Islet precursor cell (in vitro differentiated cells): Measurements from ENCODE around the gene CIDEB.
A peak's percentile ranks its signal among the peaks of the same experiment; 100 is the strongest.
"Not testable (repeated sequence)": the region's sequence is repeated elsewhere in the genome, so short reads cannot be mapped to it uniquely, and the experiment has no call there.

Experiments used
- DNase-seq: peaks from one replicate; pipeline ENCODE4 v3.0.0-alpha.2; 2018

The CIDEB gene

DNA sequence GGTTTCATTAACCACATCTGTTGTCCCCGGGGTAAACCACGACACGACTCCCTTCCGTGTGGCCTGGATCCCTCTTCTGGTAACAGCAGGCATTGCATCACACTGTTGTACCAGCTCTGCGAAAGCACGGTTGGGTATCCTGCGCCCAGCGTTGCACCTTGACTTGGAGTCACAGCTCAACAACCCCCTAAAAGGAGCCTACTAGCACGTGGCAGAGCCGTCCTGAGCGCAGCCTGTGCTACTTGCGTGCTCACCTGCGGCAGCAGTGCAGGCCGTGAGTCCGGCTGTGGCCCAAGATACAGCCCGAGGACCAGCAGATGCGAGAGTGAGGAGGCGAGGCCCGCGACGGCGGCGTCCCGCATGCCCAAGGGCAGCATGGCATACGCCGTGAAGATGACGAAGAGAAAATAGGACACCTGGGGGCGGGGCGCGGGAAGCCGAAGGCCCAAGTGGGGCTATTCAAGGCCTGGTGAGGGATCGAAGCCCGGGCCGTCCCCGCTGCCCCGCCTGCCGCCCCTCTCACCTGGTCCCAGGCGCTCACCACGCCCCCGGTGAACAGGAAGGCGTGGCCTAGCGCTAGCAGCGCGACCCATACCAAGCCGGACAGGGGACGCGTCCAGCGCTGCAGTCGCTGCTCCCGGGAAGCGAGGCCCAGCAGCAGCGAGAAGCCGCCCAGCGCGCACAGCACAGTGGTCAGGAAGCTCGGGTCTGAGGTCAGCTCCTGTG lies 24.7 kb upstream of the CIDEB start:
- DNase-seq, result peak; percentile 85

DNA sequence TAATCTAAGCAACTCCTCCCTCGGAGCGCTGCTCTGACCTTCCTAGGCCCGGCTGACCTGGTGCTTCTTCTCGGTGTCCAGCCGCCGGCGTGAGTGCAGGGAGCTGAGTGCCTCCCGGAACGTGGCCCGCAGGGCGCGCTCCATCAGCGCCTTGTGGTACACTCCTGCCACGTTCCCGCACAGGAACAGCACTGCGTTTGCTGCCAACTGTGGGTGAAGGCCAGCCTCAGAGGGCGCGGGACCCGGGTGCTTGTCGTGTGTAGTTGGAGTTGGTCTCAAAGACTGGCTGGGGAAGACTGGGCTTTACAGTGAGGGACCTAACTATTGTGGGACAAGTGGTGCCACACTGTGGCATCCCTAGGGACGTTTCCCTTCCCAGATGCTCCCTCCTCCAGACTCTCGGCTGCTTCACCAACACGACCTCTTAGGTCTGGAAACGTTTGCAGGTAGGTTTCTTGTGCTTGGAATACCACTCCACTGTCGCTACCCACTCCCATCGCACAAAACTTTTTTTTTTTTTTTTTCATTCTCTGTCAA lies 24.0 kb upstream of the CIDEB start:
- no peak for DNase-seq

DNA sequence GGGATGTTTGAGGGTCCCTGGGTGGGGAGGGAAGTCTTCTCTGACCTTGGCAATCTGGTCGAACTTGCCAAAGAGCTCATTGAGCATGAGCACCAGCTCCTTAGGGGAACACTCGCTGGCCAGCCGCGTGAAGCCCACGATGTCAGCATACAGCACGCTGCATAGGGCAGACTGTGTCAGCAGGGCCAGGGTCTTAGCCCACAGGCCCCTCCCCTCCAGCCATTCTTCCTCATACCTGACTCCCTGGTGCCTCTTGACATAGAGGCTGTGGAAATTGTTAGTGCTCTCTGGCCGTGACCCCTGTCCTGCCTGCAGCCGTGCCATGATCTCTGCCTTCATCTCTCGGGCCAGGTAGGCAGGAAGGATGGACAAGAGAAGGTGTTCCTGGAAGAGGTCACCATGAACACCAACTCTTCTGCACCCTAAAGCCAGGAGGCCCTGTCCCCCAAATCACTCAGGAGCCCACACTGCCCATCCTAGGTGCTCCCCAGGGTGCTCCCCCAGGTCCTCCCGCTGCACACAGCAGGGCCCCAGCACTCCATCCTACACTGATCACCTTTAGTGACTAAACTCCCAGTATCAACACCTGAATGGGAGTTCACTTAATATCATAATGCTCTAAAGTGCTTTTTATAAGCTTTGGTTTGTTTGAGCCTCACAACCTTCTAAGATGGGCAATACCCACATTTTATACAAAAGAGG lies 23.3 kb upstream of the CIDEB start:
- DNase-seq, result no peak

DNA sequence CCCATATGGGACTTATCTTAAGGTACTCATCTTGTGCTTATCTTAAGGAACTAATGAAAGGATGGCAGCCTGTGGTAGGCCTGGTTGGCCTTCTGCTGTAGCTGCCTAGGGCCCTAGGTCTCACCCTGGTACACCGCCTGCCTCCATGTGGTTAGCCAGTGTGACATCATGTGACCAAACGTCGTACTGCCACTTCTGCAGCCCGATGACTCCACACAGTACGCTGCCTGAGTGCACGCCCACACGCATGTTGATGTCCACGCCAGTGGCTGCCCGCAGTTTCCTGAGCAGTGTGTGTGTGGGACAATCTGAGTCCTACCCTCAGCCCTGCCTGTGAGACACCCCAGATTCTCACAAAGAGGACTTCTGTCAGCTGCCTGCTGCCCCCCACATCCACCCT lies 22.0 kb upstream of the CIDEB start:
- no peak for DNase-seq

DNA sequence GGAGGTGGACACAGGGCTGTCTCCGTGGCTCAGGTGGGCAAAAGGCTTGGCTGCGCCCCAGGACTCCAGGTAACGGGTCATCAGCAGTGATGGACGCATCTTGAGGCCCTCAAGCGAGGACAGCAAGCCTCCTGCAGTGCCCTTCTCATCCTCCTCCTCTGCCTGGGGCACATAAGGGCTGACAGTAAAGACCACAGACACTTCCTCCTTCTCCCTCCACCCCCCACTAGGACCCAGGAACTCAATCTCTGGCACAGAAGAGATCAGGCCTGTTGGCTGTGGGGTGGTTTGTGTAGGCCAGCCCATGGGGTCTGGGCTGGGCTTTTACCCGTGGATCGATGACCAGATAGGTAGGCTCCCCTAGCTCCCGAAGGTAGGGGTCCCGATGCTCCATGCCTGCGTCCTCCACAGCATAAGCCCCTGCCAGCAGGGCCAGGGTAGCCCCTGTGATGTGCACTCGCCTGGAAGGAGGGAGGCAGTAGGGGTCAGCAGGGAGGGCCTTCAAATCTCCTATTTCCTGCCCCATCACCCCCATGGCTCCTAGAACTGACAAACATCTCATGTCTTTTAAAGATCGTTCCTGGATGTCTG lies 21.4 kb upstream of the CIDEB start:
- DNase-seq, result no peak

DNA sequence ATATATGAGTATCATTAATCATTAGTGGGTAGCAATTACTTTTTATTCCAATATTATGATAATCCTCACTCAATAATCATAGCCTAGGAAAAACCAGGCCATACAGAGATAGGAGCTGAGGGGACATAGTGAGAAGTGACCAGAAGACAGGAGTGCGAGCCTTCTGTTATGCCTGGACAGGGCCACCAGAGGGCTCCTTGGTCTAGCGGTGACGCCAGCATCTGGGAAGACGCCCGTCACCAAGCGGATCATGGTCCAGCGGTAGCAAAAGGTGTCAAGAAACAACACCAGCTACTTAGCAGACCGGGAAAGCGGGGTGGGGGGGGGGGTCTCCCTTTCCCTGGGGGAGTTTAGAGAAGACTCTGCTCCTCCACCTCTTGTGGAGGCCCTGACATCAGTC lies 20.1 kb upstream of the CIDEB start:
- not testable (repeated sequence) for DNase-seq

DNA sequence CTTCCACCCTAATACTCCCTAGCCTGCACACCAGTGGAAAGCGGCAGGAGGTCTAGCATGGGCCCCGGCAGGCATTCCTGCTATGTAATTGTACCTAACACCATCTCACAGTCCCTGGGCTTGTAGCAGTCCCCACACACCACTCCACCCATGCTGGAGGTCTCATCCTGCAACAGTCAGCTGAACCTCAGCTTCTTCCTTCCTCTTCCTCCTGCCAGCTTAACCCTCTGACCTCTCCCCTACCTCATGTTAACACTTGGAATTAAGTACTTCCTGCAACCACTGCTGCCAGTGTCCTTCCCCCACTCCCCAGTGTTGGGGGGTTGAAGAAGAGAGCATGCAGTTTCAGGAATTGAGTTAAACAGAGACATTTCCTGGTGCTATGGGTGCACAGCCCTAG lies 19.5 kb upstream of the CIDEB start:
- DNase-seq, result no peak

DNA sequence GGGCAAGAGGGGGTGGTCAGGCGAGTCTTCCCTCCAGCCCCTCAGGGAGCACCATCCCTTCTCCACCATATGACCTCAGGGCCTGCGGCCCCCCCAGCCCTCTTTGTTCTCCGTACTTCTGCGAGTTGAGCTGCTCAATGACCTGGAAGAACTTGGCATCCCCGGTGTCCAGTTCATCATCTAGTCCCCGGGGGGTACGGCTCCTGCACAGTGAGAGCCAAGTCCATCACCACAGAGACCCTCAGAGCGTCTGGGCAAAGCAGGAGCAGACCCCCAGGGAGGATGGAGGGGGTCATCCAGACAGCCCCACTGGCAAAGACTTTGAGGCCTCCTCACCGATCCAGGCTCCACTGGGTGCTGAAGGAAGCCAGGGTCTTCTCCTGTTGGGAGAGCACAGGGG lies 18.2 kb upstream of the CIDEB start:
- DNase-seq, result no peak

DNA sequence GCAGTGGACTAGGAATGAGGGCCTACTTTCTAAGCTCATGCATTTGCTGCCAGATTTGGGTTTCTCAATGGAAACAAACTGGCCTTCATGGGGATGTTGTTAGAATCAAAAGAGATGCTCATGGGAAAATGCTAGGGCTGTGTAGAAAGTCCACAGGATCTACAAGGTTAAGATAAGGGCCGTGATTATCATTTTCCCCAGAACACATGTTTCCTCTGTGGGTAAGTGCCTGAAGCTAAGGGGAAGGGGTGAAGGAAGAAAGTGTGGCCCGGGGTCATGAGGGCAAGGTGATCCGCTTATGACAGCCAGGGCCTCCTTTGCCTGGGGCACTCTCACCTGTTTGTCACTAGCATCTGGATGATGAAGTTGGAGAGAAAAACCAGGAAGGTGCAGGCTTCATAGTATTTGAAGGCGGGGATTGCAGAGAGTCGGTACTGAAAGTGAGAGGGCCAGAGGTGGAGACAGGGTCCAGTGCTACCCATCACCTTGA lies 17.3 kb upstream of the CIDEB start:
- no peak for DNase-seq

DNA sequence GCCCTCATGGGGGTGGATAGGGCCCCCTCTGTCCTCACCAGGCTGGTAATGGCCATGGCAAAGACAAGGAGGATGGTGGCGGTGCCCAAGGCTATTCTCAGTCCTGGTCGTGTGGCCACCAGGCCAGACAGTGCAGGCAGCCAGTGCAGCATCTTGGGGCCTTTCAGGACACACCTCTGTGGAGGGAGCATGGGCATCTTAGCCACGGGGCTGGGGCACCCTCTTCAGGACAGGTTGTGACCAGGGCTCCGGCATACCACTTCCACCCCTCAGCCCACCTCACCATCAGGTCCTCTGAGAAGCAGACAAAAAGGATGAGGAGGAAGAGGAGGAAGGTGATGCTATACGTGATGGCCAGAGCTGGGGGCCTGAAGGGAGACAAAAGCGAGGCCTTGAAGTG lies 16.2 kb upstream of the CIDEB start:
- no peak for DNase-seq

DNA sequence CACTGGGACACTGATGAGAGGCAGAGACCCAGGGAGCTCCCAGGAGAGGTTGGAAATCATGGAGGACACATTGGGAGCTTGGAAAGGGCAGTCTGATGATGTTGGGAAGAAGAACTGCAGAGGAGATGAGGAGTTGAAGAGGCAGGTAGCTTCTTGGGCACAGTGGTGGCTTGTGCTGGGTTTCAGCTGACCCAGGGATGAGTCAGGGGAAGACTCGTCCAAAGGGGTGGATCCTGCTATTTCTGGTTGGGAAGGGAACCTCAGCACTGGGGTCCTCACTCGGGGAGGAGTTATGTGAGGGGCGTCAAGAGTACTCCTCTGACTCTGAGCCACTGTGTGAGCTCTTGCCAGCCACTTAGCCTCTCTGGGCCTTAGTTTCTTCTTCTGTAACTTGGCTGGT lies 15.6 kb upstream of the CIDEB start:
- no peak for DNase-seq

DNA sequence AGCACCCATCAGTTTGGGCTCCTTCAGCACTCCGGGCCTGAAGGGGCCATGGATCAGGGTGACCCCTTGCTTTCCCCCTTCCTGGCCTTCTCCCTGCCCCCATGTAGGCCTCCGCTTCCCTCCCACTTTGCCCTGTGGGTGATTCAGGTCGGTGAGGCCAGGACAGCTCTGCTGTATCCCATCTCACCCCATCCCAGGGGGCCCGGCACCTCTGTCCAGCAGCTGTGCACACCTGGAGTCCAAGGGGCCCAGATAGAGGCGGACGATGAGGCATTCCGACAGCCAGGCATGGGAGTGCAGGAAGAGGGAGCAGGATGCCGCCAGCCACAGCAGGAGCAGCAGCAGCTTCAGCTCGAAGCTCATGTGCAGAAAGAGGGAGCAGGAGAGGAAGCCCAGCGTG lies 14.9 kb upstream of the CIDEB start:
- DNase-seq, result no peak

DNA sequence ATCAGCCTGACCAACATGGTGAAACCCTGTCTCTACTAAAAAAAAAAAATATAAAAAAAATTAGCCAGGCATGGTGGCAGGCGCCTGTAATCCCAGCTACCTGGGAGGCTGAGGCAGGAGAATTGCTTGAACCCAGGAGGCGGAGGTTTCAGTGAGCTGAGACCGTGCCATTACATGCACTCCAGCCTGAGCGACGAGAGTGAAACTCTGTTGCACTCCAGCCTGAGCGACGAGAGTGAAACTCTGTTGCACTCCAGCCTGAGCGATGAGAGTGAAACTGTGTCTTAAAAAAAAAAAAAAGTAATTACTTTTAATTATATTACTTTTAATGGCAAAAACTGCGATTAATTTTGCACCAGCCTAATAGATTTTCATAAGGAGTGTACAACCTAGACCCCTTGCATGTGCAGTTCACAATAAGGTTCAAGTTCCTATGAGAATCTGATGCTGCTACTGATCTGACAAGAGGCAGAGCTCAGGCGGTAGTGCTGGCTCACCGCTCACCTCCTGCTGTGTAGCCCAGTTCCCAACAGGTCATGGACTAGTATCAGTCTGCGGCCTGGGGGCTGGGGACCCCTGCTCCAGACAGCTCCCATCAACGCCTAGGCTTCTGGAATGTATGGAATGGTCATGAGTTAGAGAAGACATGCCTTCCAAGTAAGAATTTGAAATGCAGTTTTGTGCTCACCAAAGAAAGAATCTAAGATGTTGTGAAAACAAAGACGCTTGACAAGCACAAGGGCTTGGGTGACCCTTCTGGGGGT lies 13.6 kb upstream of the CIDEB start:
- peak; percentile 76 for DNase-seq

DNA sequence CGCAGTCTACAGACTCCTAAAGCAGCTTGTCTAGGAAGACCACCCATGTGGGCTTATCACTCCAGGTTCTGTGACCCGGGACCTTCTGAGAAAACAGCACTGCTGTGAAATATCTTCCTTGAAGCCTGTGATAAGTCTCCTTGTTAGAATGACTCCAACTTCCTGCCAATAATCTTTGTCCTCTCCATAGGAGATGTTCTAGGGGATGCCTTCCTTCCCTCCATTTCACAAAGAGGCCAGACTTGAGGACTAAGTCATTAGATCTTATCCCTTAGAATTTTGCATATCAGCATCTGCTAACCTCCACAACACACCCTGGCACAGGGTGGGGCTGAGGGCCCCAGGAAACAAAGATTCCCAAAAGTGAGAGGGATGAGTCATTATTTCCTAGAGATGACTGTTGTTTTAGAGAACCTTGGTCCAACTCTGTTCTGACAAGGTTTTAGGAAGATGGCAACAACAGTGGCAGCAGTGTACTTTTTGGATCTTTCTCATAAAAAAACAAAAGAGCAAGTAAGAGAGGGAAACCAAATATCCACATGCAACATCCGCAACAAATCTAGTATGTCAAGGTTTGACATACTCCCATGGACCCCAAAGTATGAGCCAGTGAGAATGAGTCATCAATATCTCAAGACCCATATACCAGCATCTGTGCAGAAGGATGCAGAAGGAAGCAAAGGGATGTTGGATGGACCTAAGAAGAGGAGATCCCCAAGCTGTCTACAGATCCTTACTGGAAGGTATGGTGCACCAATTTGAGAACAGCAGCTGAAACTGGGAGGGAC lies 9.6 kb upstream of the CIDEB start:
- no peak for DNase-seq

DNA sequence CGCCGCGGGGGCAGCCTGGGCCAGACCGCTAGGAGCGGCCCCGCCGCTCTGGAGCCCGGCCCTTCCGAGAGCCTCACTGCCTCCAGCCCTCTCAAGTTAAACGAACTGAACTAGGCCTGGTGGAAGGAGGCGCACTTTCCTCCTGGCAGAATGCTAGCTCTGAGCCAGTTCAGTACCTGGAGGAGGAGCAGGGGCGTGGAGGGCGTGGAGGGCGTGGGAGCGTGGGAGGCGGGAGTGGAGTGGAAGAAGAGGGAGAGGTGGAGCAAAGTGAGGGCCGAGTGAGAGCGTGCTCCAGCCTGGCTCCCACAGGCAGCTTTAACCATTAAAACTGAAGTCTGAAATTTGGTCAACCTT lies 8.8 kb upstream of the CIDEB start:
- DNase-seq, result no peak

DNA sequence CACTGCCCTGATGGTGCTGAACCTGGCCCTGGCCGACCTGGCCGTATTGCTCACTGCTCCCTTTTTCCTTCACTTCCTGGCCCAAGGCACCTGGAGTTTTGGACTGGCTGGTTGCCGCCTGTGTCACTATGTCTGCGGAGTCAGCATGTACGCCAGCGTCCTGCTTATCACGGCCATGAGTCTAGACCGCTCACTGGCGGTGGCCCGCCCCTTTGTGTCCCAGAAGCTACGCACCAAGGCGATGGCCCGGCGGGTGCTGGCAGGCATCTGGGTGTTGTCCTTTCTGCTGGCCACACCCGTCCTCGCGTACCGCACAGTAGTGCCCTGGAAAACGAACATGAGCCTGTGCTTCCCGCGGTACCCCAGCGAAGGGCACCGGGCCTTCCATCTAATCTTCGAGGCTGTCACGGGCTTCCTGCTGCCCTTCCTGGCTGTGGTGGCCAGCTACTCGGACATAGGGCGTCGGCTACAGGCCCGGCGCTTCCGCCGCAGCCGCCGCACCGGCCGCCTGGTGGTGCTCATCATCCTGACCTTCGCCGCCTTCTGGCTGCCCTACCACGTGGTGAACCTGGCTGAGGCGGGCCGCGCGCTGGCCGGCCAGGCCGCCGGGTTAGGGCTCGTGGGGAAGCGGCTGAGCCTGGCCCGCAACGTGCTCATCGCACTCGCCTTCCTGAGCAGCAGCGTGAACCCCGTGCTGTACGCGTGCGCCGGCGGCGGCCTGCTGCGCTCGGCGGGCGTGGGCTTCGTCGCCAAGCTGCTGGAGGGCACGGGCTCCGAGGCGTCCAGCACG lies 8.2 kb upstream of the CIDEB start:
- no peak for DNase-seq

DNA sequence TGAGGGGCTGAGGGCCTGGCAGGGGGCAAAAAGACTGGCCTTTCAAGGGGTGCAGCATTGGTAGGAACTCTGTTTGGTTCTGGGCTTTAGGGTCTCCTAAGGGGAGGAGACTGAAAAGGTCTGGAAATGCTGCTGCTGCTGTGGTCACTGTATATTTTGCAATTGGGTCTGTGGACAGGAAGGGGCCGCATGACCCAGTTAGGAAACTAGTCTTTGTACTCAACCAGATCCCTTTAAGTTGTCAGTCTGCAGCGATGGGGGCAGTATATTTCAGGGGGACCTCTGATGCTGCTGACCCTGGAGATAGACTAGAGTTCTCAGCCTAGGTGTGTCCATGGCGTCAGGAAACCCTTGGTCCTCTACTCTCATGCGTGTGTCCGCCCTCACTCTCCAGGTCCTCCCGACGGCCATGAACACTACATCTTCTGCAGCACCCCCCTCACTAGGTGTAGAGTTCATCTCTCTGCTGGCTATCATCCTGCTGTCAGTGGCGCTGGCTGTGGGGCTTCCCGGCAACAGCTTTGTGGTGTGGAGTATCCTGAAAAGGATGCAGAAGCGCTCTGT lies 7.5 kb upstream of the CIDEB start:
- DNase-seq, result no peak

DNA sequence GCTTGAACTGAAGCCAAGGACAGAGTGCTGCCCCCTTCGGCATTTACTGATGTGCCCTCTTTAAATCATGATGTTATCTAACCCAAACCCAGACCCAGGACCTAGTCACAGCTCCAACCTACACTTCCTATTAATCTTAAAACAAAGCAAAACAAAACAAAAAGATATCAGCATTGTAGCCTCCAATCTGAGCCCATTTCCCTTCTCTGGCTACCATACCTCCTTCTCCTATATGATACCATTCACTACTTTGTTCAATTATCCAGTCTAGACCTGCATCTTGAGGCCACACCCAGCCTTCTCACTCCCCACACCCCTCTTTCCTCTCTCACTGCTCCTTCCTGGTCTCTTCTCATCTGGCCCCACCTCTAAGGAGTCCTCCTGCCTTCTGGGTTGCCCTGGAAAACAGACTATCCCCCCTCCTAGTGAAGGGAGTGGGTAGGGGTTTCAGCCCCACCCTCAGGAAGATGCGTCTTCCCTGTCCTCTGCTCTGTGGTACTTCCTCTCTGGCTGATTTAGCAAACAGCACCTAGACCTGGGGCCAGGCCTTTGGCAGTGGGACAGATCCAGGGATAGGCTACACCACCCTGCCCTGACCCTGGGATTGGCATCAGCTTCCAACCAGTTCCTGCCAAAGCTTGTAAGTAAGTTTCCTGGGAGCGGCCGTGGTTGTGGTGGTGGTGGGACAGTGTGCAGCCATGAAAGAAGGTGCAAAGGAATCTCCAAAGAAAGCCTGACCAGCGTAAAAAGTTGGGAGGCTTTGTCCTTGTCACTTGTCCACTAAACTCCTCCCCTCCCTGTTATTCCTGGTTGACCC lies 6.8 kb upstream of the CIDEB start:
- no peak for DNase-seq

DNA sequence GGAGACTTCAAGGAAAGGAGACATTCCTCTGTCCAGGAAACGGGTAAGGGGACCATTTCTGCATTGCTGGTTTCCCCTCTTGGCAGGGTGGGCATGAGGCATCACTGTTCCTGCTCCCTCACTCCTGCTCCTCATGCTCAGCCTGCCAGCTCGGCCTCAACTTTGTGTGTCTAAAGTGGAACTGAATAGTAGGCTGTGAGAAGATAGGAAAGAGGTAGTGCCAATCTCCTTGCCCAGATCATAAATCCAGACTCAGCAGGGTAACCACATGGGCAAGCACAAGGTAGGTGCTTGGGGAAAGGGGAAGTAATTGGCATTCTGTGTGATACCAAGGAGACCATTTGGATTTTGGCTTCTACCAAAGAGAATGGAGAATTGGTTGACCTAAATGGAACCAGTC lies 6.1 kb upstream of the CIDEB start:
- DNase-seq, result no peak

DNA sequence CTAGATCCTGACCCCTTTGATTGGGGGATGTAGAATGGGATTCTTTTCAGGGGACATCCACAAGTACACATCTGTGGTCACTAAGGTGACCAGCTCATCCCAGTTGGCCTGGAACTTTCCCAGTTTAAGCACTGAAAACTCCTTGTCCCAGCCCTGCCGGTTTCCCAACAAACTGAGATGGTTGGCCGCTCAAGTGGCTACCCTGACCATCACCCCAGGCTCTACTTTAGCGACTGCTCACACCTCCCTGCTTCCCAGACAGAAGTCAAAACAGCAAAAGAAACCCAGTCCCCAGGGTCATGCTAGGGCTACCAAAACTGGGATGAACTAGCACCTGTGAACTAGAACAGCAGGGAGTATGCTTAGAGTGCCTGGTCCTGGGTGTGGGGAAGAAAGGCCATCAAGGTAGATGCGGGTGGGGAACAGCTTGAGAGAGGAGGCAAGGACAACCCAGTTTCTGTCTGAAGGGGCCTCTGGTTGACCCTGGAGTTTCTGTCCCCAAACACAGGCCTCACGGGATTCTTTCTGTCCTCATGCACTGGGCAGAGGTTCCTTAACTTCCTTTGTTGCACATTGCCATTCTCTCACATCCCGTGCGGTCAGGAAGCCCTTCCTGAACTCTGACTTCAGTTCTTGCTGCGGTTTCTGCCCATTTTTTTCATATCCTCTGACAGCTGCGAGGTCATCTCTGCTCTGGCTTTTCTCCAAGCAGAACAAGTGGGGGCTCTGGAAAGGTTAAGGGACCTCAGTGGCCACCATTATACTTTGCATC lies 5.1 kb upstream of the CIDEB start:
- no peak for DNase-seq
